Neural progenitor cell (in vitro differentiated cells): ENCODE results near the gene ZMIZ1.

ENCODE experiments used
- CTCF ChIP-seq: fragments of 200-600 bp; sonication (generic); IDR thresholded peaks from 2 replicates; pipeline ENCODE4 v1.5.1; 2017; ENCODE audit warnings: antibody characterized with exemption, mild to moderate bottlenecking
- EZH2 ChIP-seq: fragments of 200-600 bp; sonication (generic); IDR thresholded peaks from 2 replicates; pipeline ENCODE4 v1.6.1; 2017; ENCODE audit warnings: antibody characterized with exemption, mild to moderate bottlenecking, moderate library complexity
- EZH2phosphoT487 ChIP-seq: fragments of 200-600 bp; sonication (generic); IDR thresholded peaks from 2 replicates; pipeline ENCODE4 v1.6.1; 2017; ENCODE audit warnings: antibody characterized with exemption

GRCh38 chr10:79172881-79173280, 104.1 kb downstream of the ZMIZ1 start:
- TF ChIP-seq CTCF = no peak
- no peak for TF ChIP-seq EZH2phosphoT487
- TF ChIP-seq EZH2 = no peak
